ENCODE measurements around the gene ANKRD18A.

Gene ANKRD18A

DNA sequence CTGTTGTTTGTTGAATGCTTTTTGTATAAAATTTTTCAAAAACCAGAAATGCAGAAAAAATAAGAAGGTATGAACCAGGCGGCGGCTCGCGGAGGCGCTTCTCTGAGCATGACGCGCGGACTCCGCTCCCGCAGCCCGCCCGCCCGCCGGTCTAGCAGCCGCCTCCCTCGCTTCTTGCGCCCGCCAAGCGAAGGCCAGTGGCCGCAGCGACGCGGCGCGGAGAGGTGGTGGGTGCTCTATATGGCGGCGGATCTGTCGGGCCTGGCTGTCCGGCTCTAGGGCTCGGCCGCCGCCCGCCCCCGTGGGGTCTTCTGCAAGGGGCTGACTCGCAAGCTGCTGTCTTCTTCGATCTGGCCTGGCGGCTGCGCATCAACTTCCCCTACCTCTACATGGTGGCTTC is 93.8 kb downstream of the ANKRD18A start:
- DNase-seq: no peak

- no peak for DNase-seq
Observed at GRCh38 chr9:38523121-38523520, 97.3 kb downstream of the ANKRD18A start.

GRCh38 chr9:38521762-38522161 is 98.6 kb downstream of the ANKRD18A start:
- no peak for DNase-seq
